Liver (tissue), 3 donors: ENCODE data around the gene ARVCF.

Source experiments
- JUND ChIP-seq, 2 donors: IDR thresholded peaks; 2 replicates each; pipeline ENCODE4 v1.6.1; 2016; ENCODE audit warnings: antibody characterized with exemption in 2 of 2
- SP1 ChIP-seq: IDR thresholded peaks from 2 replicates; pipeline ENCODE4 v1.6.1; 2018; ENCODE audit warnings: antibody characterized with exemption, mild to moderate bottlenecking
- YY1 ChIP-seq: IDR thresholded peaks from 2 replicates; pipeline ENCODE4 v1.6.1; 2016; ENCODE audit warnings: antibody characterized with exemption, mild to moderate bottlenecking
- TF ChIP-seq, protein P1 (sequence below): fragments of 150-350 bp; IDR thresholded peaks from 2 replicates; pipeline ENCODE4 v1.5.1; 2017; ENCODE audit warnings: improper control_type of control experiment, low read depth, low read length; ENCODE audit not compliant: missing input control
- TF ChIP-seq, protein P2 (sequence below): IDR thresholded peaks from 2 replicates; pipeline ENCODE4 v1.6.1; 2016; ENCODE audit warnings: antibody characterized with exemption
- TF ChIP-seq, protein P3 (sequence below): IDR thresholded peaks from 2 replicates; pipeline ENCODE4 v1.6.1; 2016; ENCODE audit warnings: antibody characterized with exemption
- TF ChIP-seq, protein P4 (sequence below): IDR thresholded peaks from 2 replicates; pipeline ENCODE4 v1.6.1; 2016; ENCODE audit warnings: antibody characterized with exemption, mild to moderate bottlenecking
- donor health status: healthy.
- donor health status: healthy.

DNA sequence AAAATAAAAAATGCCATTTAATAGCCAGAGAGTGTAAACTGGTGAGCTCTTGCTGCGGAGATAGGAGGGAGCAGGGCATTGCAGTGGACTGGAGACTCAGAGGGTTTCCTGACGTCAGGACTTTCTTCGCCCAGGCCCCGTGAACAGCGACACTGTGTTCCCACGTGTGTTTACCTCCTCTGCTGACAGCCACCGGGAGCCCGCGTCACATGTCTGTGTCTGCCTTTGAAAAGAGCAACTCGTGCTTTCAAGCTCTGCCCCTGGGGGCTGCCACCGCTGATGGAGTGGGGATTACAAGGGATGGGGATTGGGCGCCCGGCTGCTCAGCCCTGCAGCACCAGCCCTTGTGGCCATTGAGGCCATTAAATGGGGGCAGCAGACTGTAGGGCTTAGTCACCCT is 7.6 kb upstream of the ARVCF start:
- TF ChIP-seq, protein P1, sequence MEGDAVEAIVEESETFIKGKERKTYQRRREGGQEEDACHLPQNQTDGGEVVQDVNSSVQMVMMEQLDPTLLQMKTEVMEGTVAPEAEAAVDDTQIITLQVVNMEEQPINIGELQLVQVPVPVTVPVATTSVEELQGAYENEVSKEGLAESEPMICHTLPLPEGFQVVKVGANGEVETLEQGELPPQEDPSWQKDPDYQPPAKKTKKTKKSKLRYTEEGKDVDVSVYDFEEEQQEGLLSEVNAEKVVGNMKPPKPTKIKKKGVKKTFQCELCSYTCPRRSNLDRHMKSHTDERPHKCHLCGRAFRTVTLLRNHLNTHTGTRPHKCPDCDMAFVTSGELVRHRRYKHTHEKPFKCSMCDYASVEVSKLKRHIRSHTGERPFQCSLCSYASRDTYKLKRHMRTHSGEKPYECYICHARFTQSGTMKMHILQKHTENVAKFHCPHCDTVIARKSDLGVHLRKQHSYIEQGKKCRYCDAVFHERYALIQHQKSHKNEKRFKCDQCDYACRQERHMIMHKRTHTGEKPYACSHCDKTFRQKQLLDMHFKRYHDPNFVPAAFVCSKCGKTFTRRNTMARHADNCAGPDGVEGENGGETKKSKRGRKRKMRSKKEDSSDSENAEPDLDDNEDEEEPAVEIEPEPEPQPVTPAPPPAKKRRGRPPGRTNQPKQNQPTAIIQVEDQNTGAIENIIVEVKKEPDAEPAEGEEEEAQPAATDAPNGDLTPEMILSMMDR, result no peak
- TF ChIP-seq, protein P2, sequence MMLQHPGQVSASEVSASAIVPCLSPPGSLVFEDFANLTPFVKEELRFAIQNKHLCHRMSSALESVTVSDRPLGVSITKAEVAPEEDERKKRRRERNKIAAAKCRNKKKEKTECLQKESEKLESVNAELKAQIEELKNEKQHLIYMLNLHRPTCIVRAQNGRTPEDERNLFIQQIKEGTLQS, result no peak
- TF ChIP-seq YY1 (no peak), JUND (IDR thresholded peaks at IDR 0.05) (no peak), SP1 (no peak)
- TF ChIP-seq, protein P3, sequence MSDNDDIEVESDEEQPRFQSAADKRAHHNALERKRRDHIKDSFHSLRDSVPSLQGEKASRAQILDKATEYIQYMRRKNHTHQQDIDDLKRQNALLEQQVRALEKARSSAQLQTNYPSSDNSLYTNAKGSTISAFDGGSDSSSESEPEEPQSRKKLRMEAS, result no peak
- TF ChIP-seq, protein P4, sequence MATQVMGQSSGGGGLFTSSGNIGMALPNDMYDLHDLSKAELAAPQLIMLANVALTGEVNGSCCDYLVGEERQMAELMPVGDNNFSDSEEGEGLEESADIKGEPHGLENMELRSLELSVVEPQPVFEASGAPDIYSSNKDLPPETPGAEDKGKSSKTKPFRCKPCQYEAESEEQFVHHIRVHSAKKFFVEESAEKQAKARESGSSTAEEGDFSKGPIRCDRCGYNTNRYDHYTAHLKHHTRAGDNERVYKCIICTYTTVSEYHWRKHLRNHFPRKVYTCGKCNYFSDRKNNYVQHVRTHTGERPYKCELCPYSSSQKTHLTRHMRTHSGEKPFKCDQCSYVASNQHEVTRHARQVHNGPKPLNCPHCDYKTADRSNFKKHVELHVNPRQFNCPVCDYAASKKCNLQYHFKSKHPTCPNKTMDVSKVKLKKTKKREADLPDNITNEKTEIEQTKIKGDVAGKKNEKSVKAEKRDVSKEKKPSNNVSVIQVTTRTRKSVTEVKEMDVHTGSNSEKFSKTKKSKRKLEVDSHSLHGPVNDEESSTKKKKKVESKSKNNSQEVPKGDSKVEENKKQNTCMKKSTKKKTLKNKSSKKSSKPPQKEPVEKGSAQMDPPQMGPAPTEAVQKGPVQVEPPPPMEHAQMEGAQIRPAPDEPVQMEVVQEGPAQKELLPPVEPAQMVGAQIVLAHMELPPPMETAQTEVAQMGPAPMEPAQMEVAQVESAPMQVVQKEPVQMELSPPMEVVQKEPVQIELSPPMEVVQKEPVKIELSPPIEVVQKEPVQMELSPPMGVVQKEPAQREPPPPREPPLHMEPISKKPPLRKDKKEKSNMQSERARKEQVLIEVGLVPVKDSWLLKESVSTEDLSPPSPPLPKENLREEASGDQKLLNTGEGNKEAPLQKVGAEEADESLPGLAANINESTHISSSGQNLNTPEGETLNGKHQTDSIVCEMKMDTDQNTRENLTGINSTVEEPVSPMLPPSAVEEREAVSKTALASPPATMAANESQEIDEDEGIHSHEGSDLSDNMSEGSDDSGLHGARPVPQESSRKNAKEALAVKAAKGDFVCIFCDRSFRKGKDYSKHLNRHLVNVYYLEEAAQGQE, result no peak
